Astrocyte (in vitro differentiated cells and primary cell): ENCODE data around the gene ELANE. TPM values are rescaled to one million over a fixed set of nuclear protein-coding genes. Genes with fewer than 3 reads are reported as not detected.

Experiments
- DNase-seq: peaks from one replicate; pipeline ENCODE4 v3.0.0-alpha.2; 2010; ENCODE audit warnings: low read depth
- FAIRE-seq: peaks from 2 replicates; lab custom pipeline; 2011; peaks lifted over from hg19 to GRCh38; lab: Jason Lieb, UNC
- H2AFZ ChIP-seq: 2 replicates; pipeline ENCODE4 v1.6.0; 2012; ENCODE audit warnings: low read depth, low read length, inconsistent platforms
- H3K27ac ChIP-seq: 2 replicates; pipeline ENCODE4 v1.5.1; 2011; ENCODE audit warnings: low read depth, low read length, inconsistent platforms
- H3K27me3 ChIP-seq: 2 replicates; pipeline ENCODE4 v1.6.0; 2011; ENCODE audit warnings: low read length, inconsistent platforms; ENCODE audit not compliant: insufficient read depth
- H3K36me3 ChIP-seq: 2 replicates; pipeline ENCODE4 v1.5.1; 2011; ENCODE audit warnings: low read length, inconsistent platforms; ENCODE audit not compliant: insufficient read depth
- H3K4me1 ChIP-seq: 2 replicates; pipeline ENCODE4 v1.5.1; 2011; ENCODE audit warnings: low read length, inconsistent platforms; ENCODE audit not compliant: insufficient read depth
- H3K4me2 ChIP-seq: 2 replicates; pipeline ENCODE4 v1.6.0; 2012; ENCODE audit warnings: low read length, inconsistent platforms
- H3K4me3 ChIP-seq: 2 replicates; pipeline ENCODE4 v1.5.1; 2011; ENCODE audit warnings: low read depth, mild to moderate bottlenecking, low read length, inconsistent platforms; ENCODE audit not compliant: insufficient read depth
- H3K79me2 ChIP-seq: 2 replicates; pipeline ENCODE4 v1.6.0; 2012; ENCODE audit warnings: mild to moderate bottlenecking, low read length, inconsistent platforms; ENCODE audit not compliant: insufficient read depth
- H3K9ac ChIP-seq: 2 replicates; pipeline ENCODE4 v1.6.0; 2012; ENCODE audit warnings: mild to moderate bottlenecking, low read length, inconsistent platforms
- H3K9me3 ChIP-seq: 2 replicates; pipeline ENCODE4 v1.5.1; 2012; ENCODE audit warnings: low read depth, mild to moderate bottlenecking, low read length, inconsistent platforms; ENCODE audit not compliant: insufficient read depth
- H4K20me1 ChIP-seq: 2 replicates; pipeline ENCODE4 v1.6.0; 2012; ENCODE audit warnings: low read length, inconsistent platforms; ENCODE audit not compliant: insufficient read depth
- H3K27ac Mint-ChIP-seq: one replicate; pipeline ENCODE4 v1.8.0; 2021; ENCODE audit warnings: mild to moderate bottlenecking, mixed read lengths; ENCODE audit not compliant: unreplicated experiment
- H3K27me3 Mint-ChIP-seq: one replicate; pipeline ENCODE4 v1.8.0; 2021; ENCODE audit warnings: low read depth, mixed read lengths; ENCODE audit not compliant: unreplicated experiment
- H3K36me3 Mint-ChIP-seq: one replicate; pipeline ENCODE4 v1.8.0; 2021; ENCODE audit warnings: low read depth, mixed read lengths; ENCODE audit not compliant: unreplicated experiment
- H3K4me1 Mint-ChIP-seq: one replicate; pipeline ENCODE4 v1.8.0; 2021; ENCODE audit warnings: low read depth, mixed read lengths; ENCODE audit not compliant: unreplicated experiment
- H3K4me3 Mint-ChIP-seq: one replicate; pipeline ENCODE4 v1.8.0; 2021; ENCODE audit warnings: mild to moderate bottlenecking, moderate library complexity, mixed read lengths; ENCODE audit not compliant: unreplicated experiment
- H3K9me3 Mint-ChIP-seq: one replicate; pipeline ENCODE4 v1.8.0; 2021; ENCODE audit warnings: mild to moderate bottlenecking, mixed read lengths; ENCODE audit not compliant: unreplicated experiment
- EZH2 ChIP-seq: IDR thresholded peaks from 2 replicates; pipeline ENCODE4 v1.6.1; 2012; ENCODE audit warnings: mild to moderate bottlenecking, low read length, inconsistent platforms; ENCODE audit not compliant: insufficient read depth
- total RNA-seq: library from RNA; stranded (reverse); gene quantifications from 2 replicates; pipeline ENCODE4 v1.2.1, GENCODE V29; 2021
- TF ChIP-seq, protein P1 (sequence below): IDR thresholded peaks from 2 replicates; pipeline ENCODE4 v1.5.1; 2011; ENCODE audit warnings: low read depth, mild to moderate bottlenecking, inconsistent platforms, low read length, moderate library complexity; ENCODE audit not compliant: insufficient read depth

ELANE gene
- total RNA-seq, 1 donor from 2014 or later: not detected

DNA sequence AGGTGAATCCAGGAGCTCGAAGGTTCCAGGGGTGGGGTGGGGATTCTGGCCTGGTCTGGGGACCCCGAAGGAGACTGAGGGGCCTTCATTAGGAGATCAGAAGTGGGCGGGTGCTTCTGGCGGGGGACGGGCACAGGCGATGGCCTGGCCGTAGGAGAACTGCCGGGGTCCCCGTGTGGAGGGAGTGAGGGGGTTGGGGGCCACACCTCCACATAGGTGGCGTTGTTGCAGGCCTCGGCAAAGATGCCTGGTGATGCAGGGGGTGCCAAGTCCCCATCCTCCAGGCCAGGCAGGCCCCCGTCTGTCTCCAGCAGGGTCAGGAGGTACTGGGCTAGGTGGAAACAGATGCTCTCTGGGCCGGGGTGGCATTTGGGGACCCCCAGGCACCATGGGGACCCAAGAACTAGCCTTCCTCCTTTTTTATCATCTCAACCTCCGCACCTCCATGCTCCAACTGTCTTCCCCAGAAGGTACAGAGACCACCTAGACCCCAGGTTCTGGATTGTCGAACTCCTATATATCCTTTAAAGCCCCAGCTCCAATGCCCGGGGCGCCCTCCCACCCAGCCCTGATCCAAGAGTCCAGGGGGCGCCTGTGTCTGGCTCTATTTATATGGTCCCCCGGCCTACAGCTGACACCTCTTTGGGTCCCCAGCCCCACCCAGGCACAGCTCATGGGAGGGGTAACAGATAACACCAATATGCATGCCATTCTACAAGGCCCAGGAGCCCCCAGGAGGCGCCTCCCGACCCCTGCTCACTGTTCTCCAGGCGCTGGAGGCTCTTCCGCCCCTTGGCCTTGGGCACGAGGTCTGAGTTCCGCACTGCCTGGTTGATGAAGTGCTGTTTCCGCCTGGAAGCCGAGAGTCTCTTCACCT is 49.4 kb downstream of the ELANE start:
- DNase-seq: no peak
- no peak overlapping the region for H3K4me3 Mint-ChIP-seq

DNA sequence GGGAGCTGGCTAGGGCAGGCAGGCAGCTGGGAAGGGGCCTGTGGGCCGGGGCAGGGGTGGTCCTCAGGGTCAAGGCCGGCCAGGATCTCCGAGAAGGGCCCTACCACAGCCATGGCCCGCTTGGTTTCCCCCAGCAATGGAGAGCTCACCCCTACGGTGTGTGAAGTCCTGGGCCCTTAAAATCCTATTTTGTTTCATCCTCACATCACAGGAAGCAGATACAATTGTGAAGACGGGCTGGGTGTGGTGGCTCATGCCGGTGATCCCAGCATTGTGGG is 49.9 kb downstream of the ELANE start:
- Histone ChIP-seq H3K79me2 (peaks cover 31% of the 10 kb centered on the region), H3K9me3 (no peaks in the 10 kb centered on the region), H3K27ac (no peak overlapping the region), H3K4me2 (no peak overlapping the region), H3K36me3 (peaks cover 3% of the 10 kb centered on the region), H3K27me3 (no peaks in the 10 kb centered on the region), H2AFZ (no peak overlapping the region), H3K4me1 (peaks cover 5% of the 10 kb centered on the region), H3K4me3 (no peak overlapping the region), H3K9ac (no peak overlapping the region), H4K20me1 (peaks cover 60% of the 10 kb centered on the region)
- H3K9me3 Mint-ChIP-seq: no peaks in the 10 kb centered on the region
- FAIRE-seq (no peak), DNase-seq (no peak)
- peak overlapping the region; percentile 40 for H3K4me3 Mint-ChIP-seq
- H3K4me1 Mint-ChIP-seq: no peaks in the 10 kb centered on the region
- TF ChIP-seq, protein P1, sequence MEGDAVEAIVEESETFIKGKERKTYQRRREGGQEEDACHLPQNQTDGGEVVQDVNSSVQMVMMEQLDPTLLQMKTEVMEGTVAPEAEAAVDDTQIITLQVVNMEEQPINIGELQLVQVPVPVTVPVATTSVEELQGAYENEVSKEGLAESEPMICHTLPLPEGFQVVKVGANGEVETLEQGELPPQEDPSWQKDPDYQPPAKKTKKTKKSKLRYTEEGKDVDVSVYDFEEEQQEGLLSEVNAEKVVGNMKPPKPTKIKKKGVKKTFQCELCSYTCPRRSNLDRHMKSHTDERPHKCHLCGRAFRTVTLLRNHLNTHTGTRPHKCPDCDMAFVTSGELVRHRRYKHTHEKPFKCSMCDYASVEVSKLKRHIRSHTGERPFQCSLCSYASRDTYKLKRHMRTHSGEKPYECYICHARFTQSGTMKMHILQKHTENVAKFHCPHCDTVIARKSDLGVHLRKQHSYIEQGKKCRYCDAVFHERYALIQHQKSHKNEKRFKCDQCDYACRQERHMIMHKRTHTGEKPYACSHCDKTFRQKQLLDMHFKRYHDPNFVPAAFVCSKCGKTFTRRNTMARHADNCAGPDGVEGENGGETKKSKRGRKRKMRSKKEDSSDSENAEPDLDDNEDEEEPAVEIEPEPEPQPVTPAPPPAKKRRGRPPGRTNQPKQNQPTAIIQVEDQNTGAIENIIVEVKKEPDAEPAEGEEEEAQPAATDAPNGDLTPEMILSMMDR: no peak
- no peak overlapping the region for H3K27ac Mint-ChIP-seq
- no peaks in the 10 kb centered on the region for H3K27me3 Mint-ChIP-seq
- H3K36me3 Mint-ChIP-seq: no peaks in the 10 kb centered on the region

More for the DNA sequence above, 49.4 kb downstream of the ELANE start:
- FAIRE-seq: no peak
- peaks cover 27% of the 10 kb centered on the region for H3K79me2 ChIP-seq
- H3K4me2 ChIP-seq: no peak overlapping the region
- Mint-ChIP-seq H3K4me1 (no peaks in the 10 kb centered on the region), H3K27me3 (no peaks in the 10 kb centered on the region), H3K27ac (no peak overlapping the region), H3K36me3 (no peaks in the 10 kb centered on the region), H3K9me3 (no peaks in the 10 kb centered on the region)
- no peak overlapping the region for H3K9ac ChIP-seq
- H3K4me3 ChIP-seq: no peak overlapping the region
- no peak overlapping the region for H3K27ac ChIP-seq
- peaks cover 3% of the 10 kb centered on the region for H3K36me3 ChIP-seq
- TF ChIP-seq, protein P1: no peak
- no peak for TF ChIP-seq EZH2
- H2AFZ ChIP-seq: no peak overlapping the region
- no peaks in the 10 kb centered on the region for H3K9me3 ChIP-seq
- H3K27me3 ChIP-seq: no peaks in the 10 kb centered on the region
- peaks cover 5% of the 10 kb centered on the region for H3K4me1 ChIP-seq
- peaks cover 56% of the 10 kb centered on the region for H4K20me1 ChIP-seq
